AG09309 (cell line): ENCODE results near the gene SDE2.
"Not testable (repeated sequence)": the region's sequence is repeated elsewhere in the genome, so short reads cannot be mapped to it uniquely, and the experiment has no call there.

Experiments used
- DNase-seq: peaks from one replicate; pipeline ENCODE4 v3.0.0-alpha.2; 2010; ENCODE audit warnings: low read depth
- H3K4me3 ChIP-seq: 2 replicates; pipeline ENCODE4 v1.5.1; 2011; ENCODE audit warnings: mild to moderate bottlenecking, low read depth, low read length, moderate library complexity; ENCODE audit not compliant: control insufficient read depth
- TF ChIP-seq, protein P1 (sequence below): IDR thresholded peaks from 2 replicates; pipeline ENCODE4 v1.5.1; 2011; ENCODE audit warnings: mild to moderate bottlenecking, low read depth, low read length, inconsistent platforms; ENCODE audit not compliant: insufficient read depth, control insufficient read depth; ENCODE audit errors: missing control alignments

SDE2 gene

DNA sequence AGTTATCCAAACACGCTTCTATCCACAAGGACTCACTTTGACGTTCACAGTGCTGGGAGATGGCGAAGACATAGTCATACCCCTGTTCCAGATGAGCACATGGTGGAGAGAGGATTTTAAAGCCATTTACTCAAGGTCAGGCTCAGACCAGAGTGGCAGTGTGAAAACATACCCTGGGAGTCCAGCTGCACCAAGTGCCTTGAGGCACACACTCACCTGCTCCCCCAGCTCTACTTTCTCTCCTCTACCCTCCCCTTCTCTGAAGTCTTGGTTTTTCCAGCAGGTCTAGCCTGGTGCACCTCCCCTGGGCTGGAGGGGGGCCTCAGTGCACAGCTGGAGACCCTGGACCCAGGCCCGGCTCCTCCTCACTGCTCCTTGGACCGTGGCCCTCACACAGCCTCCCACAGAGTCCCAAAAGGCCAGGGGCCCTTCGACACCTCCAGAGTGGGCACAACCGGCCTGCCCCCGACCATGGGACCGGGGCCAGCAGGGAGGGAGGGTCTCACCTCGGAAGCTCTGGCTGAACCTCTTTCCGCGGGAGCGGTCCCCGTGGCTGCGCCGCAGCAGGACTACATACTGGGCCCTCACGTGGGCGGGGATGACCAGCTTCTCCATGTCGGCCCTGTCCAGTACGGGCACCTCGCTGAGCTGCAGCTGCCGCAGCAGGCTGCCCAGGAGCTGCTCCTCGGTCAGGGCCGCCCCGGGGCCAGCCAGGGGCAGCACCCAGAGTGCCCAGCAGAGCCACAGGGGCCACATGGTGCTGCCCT, 58.6 kb downstream of the SDE2 start:
- TF ChIP-seq, protein P1, sequence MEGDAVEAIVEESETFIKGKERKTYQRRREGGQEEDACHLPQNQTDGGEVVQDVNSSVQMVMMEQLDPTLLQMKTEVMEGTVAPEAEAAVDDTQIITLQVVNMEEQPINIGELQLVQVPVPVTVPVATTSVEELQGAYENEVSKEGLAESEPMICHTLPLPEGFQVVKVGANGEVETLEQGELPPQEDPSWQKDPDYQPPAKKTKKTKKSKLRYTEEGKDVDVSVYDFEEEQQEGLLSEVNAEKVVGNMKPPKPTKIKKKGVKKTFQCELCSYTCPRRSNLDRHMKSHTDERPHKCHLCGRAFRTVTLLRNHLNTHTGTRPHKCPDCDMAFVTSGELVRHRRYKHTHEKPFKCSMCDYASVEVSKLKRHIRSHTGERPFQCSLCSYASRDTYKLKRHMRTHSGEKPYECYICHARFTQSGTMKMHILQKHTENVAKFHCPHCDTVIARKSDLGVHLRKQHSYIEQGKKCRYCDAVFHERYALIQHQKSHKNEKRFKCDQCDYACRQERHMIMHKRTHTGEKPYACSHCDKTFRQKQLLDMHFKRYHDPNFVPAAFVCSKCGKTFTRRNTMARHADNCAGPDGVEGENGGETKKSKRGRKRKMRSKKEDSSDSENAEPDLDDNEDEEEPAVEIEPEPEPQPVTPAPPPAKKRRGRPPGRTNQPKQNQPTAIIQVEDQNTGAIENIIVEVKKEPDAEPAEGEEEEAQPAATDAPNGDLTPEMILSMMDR, result no peak
- no peak overlapping the region for H3K4me3 ChIP-seq
- no peak for DNase-seq

GRCh38 chr1:225939939-225940310, 59.2 kb downstream of the SDE2 start:
- not testable (repeated sequence) for DNase-seq, H3K4me3 ChIP-seq

DNA sequence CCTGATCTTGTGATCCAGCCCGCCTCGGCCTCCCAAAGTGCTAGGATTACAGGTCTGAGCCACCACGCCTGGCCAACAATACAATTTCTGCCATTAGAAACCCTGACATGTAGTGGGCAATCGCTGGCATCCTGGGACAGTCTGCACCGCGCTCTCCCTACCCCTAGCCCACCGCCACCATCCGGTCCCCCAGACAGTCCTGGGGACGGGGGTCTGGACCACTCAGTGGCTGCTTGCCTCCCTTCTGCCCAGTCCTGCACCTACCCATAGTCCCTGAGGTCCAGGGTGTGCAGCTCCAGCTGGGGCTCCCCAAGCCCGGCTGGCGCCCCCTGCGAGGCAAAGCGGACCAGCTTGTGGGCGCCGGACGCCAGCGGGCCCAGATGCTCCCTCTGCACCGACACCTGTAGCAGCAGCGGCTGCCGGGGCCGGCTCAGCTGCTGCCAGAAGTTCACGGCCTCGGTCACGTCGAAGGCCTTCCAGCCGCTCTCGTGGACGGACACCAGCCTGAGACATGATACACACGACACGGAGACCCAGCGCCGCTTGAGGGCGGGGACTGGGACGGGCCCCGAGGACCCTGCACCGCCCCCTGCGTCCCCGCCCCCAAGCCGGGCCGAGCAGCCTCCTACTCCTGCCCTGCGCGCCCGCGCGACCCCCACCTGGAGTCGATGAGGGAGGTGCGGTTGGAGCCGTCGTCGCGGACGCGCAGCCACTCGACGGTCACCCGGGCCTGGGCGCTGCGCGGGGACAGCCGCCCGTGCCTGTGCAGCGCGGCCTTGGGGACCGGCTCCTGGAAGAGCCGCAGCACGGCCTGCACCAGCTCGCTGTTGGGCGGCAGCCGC, 59.8 kb downstream of the SDE2 start:
- not testable (repeated sequence) for H3K4me3 ChIP-seq

DNA sequence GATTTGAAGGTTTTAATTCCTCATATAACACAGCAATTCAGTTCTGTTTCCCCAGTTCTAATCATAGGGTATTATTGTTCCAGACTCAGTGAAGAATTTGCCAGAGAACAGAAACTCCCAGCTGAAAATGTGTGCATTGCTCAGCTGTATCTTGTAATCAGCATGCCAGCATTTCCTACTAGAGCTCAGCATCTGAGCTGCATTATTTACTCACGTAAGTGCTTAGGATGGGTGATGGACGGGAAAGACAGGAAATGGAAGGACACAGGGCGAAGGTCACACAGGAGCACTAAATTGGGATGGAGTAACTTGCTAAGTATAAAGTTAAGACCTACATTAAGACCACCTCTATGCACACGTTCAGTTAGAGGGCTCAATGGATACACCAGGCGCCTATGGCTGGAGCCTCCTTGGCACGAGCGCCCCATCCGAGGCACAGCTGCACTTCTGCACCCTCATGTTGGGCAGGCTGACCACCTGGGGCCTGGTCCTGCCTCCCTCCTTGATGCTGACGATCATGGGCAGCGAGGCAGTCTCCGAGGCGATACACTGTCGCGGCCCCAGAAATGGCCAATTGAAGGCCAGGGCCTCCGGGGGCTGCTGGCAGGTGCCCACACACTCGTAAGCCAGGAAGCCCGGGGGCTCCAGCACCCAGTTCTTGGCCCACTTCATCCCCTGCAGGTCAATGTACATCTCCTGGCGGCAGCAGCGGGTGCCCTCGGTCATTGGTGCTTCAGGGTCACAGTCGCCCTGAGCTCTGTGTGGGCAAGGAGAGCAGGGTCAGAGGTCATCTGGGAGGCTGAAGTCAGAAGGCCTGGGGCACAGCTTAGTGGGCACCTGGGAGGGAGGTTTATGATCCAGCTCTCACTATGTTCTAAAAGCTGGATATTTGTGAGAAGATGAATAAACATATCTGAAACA, 61.8 kb downstream of the SDE2 start:
- no peak for DNase-seq
- no peak overlapping the region for H3K4me3 ChIP-seq
- TF ChIP-seq, protein P1, result no peak

More for the DNA sequence above, 59.8 kb downstream of the SDE2 start:
- not testable (repeated sequence) for DNase-seq

GRCh38 chr1:225936523-225936922, 62.6 kb downstream of the SDE2 start:
- TF ChIP-seq, protein P1, result no peak
- no peak for DNase-seq
- no peak overlapping the region for H3K4me3 ChIP-seq

GRCh38 chr1:225936086-225936485, 63.1 kb downstream of the SDE2 start:
- DNase-seq, result not testable (repeated sequence)

GRCh38 chr1:225934711-225935110, 64.4 kb downstream of the SDE2 start:
- no peak for DNase-seq

More at GRCh38 chr1:225936086-225936485, 63.1 kb downstream of the SDE2 start:
- not testable (repeated sequence) for H3K4me3 ChIP-seq

More at GRCh38 chr1:225934711-225935110, 64.4 kb downstream of the SDE2 start:
- TF ChIP-seq, protein P1, result no peak
- H3K4me3 ChIP-seq, result no peak overlapping the region
